Activated CD8-positive, alpha-beta memory T cell treated with anti-CD3 and anti-CD28 coated beads, Interleukin-2, amount 50 U/mL, for 24 hours (primary cell): ENCODE data around the gene IP6K3.

Experiments used
- DNase-seq: peaks from one replicate; pipeline ENCODE4 v3.0.0-alpha.2; 2020; ENCODE audit errors: extremely low read depth

Gene IP6K3

GRCh38 chr6:33673851-33674250 lies 72.9 kb downstream of the IP6K3 start:
- DNase-seq: no peak

- DNase-seq: no peak
Measured at GRCh38 chr6:33672808-33673207, 73.9 kb downstream of the IP6K3 start.

GRCh38 chr6:33671744-33672072 lies 75.0 kb downstream of the IP6K3 start:
- no peak for DNase-seq
